Esophagus muscularis mucosa (tissue), 4 donors: ENCODE results near the gene BCHE. TPM values are rescaled to one million over a fixed set of nuclear protein-coding genes. Genes with fewer than 3 reads are reported as not detected.

Source experiments
- DNase-seq: peaks from one replicate; pipeline ENCODE4 v3.0.0-alpha.2; 2017; ENCODE audit errors: extremely low spot score
- H3K27ac ChIP-seq, 4 donors: fragments of 200-600 bp; sonication (generic); replicated peaks in 1 of 4; 1 replicate in 3 of 4; 2 replicates in 1 of 4; pipeline ENCODE4 v1.5.1; 2016 to 2019; ENCODE audit warnings: mild to moderate bottlenecking in 1 of 4
- H3K27me3 ChIP-seq, 4 donors: fragments of 200-600 bp; sonication (generic); one replicate each; pipeline versions ENCODE4 v1.5.1 to v1.6.0; 2016 to 2019
- H3K36me3 ChIP-seq, 4 donors: fragments of 200-600 bp; sonication (generic); one replicate each; pipeline ENCODE4 v1.5.1; 2016 to 2019
- H3K4me1 ChIP-seq, 4 donors: fragments of 200-600 bp; sonication (generic); one replicate each; pipeline ENCODE4 v1.5.1; 2016 to 2019
- H3K4me3 ChIP-seq, 4 donors: fragments of 200-600 bp; sonication (generic); 1 replicate in 2 of 4; 2 replicates in 2 of 4; pipeline ENCODE4 v1.5.1; 2016 to 2019; ENCODE audit warnings: mild to moderate bottlenecking in 4 of 4, moderate library complexity in 1 of 4
- H3K9me3 ChIP-seq, 4 donors: fragments of 200-600 bp; sonication (generic); 1 replicate in 3 of 4; 2 replicates in 1 of 4; pipeline ENCODE4 v1.5.1; 2016 to 2019
- EP300 ChIP-seq: sonication (generic); formaldehyde crosslinking; IDR thresholded peaks from one replicate; pipeline ENCODE4 v1.6.1; 2017; ENCODE audit warnings: antibody characterized with exemption
- POLR2A ChIP-seq: fragments of 450-650 bp; IDR thresholded peaks from one replicate; pipeline ENCODE4 v1.6.1; 2017; ENCODE audit warnings: antibody characterized with exemption, moderate library complexity, mild to moderate bottlenecking, low read depth
- POLR2AphosphoS5 ChIP-seq, 2 donors: sonication (generic); formaldehyde crosslinking; IDR thresholded peaks; one replicate each; pipeline ENCODE4 v1.6.1; 2017; ENCODE audit warnings: antibody characterized with exemption in 2 of 2
- WGBS: methylation state at CpG from one replicate; pipeline ENCODE4 v1.1.5; 2018; 5-methylcytosine and 5-hydroxymethylcytosine counted together
- intact Hi-C: fragments of 100-400 bp; cut with DNase I; formaldehyde crosslinking; loops from one replicate; pipeline ENCODE4 v1.15.1; 2023
- total RNA-seq, 4 donors: library from RNA; depleted of rRNA; stranded (reverse); fragments of >200 nt; gene quantifications; one replicate each; pipeline versions ENCODE4 v1.1.0 to v1.2.1, GENCODE V29; 2016
- TF ChIP-seq, protein P1 (sequence below), 3 experiments: fragments of 200-600 bp in 2 of 3; fragments of 450-650 bp in 1 of 3; sonication (generic) in 2 of 3; IDR thresholded peaks; one replicate each; pipeline ENCODE4 v1.5.1; 2017 to 2019; ENCODE audit warnings: antibody characterized with exemption in 3 of 3, mild to moderate bottlenecking in 2 of 3, moderate library complexity in 1 of 3

Gene BCHE
- total RNA-seq, 4 donors from 2014 or later = 46.6 to 71.8 (median 49.0) TPM

DNA sequence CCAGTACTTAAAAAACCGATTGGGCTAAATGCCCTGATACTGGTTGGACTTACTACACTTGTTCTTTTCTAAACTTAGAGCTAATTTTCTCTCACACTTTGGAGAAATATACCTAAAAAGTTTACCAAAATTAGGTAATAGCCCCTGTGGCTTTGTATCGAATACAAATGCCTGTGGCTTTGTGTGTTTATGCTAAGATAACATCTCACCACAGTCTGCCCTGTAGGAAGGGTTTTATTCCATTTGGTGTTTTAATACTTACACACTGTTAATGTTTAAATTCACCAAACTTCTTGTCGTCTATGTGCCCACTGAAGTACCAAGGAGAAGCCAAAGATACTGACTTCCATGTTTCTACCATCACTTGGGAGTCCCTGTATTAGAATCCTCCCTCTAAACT lies 66.4 kb downstream of the BCHE start:
- Histone ChIP-seq H3K27me3 (no peaks in the 10 kb centered on the region), H3K9me3 (peaks cover 0 to 3% (median 0%) of the 10 kb centered on the region in 4 donors), H3K4me1 (no peaks in the 10 kb centered on the region), H3K27ac (no peak overlapping the region), H3K36me3 (peaks cover 0 to 8% (median 0%) of the 10 kb centered on the region in 4 donors), H3K4me3 (no peak overlapping the region)
- DNase-seq = no peak
- intact Hi-C loops = no loop called here
- WGBS = 73% methylated on average over 3 of the region's 3 CpGs
- TF ChIP-seq, protein P1, sequence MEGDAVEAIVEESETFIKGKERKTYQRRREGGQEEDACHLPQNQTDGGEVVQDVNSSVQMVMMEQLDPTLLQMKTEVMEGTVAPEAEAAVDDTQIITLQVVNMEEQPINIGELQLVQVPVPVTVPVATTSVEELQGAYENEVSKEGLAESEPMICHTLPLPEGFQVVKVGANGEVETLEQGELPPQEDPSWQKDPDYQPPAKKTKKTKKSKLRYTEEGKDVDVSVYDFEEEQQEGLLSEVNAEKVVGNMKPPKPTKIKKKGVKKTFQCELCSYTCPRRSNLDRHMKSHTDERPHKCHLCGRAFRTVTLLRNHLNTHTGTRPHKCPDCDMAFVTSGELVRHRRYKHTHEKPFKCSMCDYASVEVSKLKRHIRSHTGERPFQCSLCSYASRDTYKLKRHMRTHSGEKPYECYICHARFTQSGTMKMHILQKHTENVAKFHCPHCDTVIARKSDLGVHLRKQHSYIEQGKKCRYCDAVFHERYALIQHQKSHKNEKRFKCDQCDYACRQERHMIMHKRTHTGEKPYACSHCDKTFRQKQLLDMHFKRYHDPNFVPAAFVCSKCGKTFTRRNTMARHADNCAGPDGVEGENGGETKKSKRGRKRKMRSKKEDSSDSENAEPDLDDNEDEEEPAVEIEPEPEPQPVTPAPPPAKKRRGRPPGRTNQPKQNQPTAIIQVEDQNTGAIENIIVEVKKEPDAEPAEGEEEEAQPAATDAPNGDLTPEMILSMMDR (IDR thresholded peaks at IDR 0.05) = no peak
- TF ChIP-seq POLR2A = no peak

DNA sequence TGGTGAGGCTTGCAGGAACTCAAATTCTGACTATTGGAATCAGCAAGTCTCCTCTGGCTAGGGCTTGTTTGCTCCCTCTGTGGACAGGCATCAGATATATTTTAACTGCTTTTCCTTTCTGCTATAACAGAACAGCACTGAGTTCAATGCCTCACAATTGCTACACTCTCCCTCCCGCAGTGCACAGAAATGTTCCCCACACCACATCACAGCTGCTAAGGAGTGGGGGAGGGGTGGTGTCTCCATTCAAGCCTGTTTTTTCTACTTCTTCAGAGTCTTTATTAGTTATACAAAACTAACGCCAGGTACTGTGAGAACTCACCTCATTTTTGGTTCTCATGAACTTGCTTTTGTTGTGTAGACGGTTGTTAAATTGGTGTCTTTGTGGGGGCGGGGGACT lies 68.5 kb downstream of the BCHE start:
- TF ChIP-seq EP300 = no peak
- no peak for TF ChIP-seq POLR2AphosphoS5 (IDR thresholded peaks at IDR 0.05)
- TF ChIP-seq, protein P1 (IDR thresholded peaks at IDR 0.05) = no peak
- TF ChIP-seq POLR2A = no peak
- peaks cover 0 to 8% (median 0%) of the 10 kb centered on the region in 4 donors for H3K36me3 ChIP-seq
- no peak overlapping the region for H3K4me3 ChIP-seq
- no peak overlapping the region for H3K27ac ChIP-seq
- peaks cover 0 to 3% (median 1%) of the 10 kb centered on the region in 4 donors for H3K9me3 ChIP-seq
- DNase-seq = no peak
- intact Hi-C loops = no loop called here
- no peaks in the 10 kb centered on the region for H3K4me1 ChIP-seq
- no peaks in the 10 kb centered on the region for H3K27me3 ChIP-seq
- WGBS = 84% methylated on average over 4 of the region's 4 CpGs

DNA sequence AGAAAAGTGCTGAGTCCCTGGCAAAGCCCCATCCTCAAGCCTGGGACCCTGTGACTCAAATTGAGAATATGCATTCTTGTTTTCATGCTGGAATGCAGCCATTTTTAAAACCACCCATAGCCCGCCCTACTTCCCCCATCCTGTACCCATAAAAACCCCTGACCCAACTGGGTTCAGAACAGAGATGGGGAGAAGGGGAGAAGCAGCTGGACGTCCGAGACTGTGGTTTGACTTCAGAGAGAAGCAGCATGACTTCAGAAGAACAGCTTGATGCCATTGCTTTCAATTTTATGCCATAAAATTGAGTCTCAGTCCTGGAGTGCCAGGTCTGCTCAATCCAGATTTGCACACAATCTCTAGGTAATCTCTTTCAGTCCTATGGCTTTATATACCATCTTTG lies 78.2 kb downstream of the BCHE start:
- intact Hi-C loops = no loop called here
- WGBS = 94% methylated on average over 3 of the region's 3 CpGs
- no peak for TF ChIP-seq EP300
- TF ChIP-seq, protein P1 (IDR thresholded peaks at IDR 0.05) = no peak
- TF ChIP-seq POLR2AphosphoS5 (IDR thresholded peaks at IDR 0.05) = no peak
- no peak for TF ChIP-seq POLR2A

DNA sequence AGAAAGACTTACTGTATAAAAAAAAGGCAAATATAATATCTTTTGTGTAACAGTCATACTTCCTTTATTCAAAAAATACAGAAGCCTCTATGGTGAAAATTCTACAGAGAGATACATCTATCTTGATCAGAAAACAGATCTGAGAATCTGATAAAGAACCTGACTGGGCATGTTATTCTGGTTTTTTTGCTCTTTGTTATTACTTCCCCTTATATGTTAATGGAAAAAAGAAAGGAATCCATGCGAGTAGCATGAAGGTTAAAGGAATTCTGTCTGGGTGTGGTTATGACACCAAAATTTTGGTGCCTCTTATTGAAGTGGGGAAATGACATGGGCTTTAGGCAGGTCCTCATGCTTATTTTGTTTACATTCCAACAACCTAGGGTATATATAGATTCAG lies 81.7 kb downstream of the BCHE start:
- no peak for TF ChIP-seq POLR2AphosphoS5 (IDR thresholded peaks at IDR 0.05)
- no peak for TF ChIP-seq EP300
- TF ChIP-seq, protein P1 (IDR thresholded peaks at IDR 0.05) = no peak
- TF ChIP-seq POLR2A = no peak
- no peak for DNase-seq
- intact Hi-C loops = no loop called here
- H3K27me3 ChIP-seq = no peaks in the 10 kb centered on the region
- no peaks in the 10 kb centered on the region for H3K9me3 ChIP-seq
- H3K27ac ChIP-seq = no peak overlapping the region
- no peak overlapping the region for H3K4me3 ChIP-seq
- H3K36me3 ChIP-seq = no peaks in the 10 kb centered on the region
- 90% methylated on average over 1 of the region's 1 CpG for WGBS
- peaks cover 0 to 13% (median 5%) of the 10 kb centered on the region in 4 donors for H3K4me1 ChIP-seq

More for the DNA sequence above, 78.2 kb downstream of the BCHE start:
- Histone ChIP-seq H3K4me1 (peaks cover 0 to 2% (median 0%) of the 10 kb centered on the region in 4 donors), H3K9me3 (peaks cover 0 to 7% (median 0%) of the 10 kb centered on the region in 4 donors), H3K27ac (no peak overlapping the region), H3K36me3 (no peaks in the 10 kb centered on the region), H3K27me3 (no peaks in the 10 kb centered on the region), H3K4me3 (no peak overlapping the region)
- DNase-seq = no peak

DNA sequence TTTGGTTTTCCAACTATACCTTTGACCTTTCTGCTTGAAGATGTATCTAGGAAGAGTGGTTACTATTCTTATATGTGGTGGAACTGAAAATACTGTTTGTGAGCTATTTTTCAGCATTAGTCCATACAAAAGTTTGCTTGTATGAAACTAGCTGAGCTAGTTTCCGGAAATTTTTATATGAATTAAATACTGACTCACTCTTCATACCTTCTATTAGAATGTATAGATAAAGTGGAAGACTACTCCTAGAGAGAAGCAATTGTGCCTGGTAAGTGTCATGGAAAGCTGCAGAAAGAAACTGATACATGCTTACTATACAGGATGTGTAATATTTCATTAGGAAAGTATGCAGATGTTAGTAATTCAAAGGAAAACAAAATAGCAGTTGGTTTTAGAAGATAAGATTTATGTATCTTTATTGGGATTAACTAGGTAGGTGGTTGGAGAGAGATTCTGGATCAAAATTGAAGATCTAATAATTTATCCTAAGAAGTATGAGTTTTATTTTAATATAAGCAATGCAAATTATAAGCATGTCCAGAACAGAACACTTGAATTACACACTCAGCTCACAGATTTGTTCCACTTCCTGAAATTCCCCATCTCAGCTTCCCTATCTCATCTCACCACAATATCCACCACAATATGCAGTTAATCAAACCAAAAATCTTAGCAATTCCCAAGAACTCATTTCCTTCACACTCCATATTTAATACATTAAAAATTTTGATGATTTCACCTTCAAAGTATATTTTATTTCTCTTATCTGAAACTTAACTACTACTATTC lies 82.8 kb downstream of the BCHE start:
- Histone ChIP-seq H3K36me3 (no peaks in the 10 kb centered on the region), H3K27me3 (no peaks in the 10 kb centered on the region), H3K4me1 (peaks cover 0 to 13% (median 5%) of the 10 kb centered on the region in 4 donors), H3K4me3 (no peak overlapping the region), H3K9me3 (no peaks in the 10 kb centered on the region), H3K27ac (no peak overlapping the region)
- TF ChIP-seq POLR2AphosphoS5 (IDR thresholded peaks at IDR 0.05) (no peak), POLR2A (no peak), EP300 (no peak)
- TF ChIP-seq, protein P1 (IDR thresholded peaks at IDR 0.05) = no peak
- intact Hi-C loops = no loop called here
- no peak for DNase-seq
- WGBS = 93% methylated on average over 1 of the region's 1 CpG
